K562 (cell line): ENCODE results near the gene TUBGCP6. TPM values are rescaled to one million over a fixed set of nuclear protein-coding genes. Genes with fewer than 3 reads are reported as not detected.
A peak's percentile ranks its signal among the peaks of the same experiment; 100 is the strongest.

ENCODE experiments used
- ADNP ChIP-seq: fragments of 200-800 bp; sonication (Bioruptor generic); IDR thresholded peaks from 2 replicates; pipeline ENCODE4 v1.6.1; 2016; ENCODE audit warnings: missing genetic modification characterization, missing compliant biosample characterization
- ARID2 ChIP-seq: fragments of 450-650 bp; IDR thresholded peaks from 2 replicates; pipeline ENCODE4 v1.6.1; 2017; ENCODE audit warnings: antibody characterized with exemption, mild to moderate bottlenecking
- CBX5 ChIP-seq: IDR thresholded peaks from 2 replicates; pipeline ENCODE4 v1.6.1; 2014; ENCODE audit warnings: low read depth, borderline replicate concordance
- GATAD2B ChIP-seq: fragments of 450-650 bp; IDR thresholded peaks from 2 replicates; pipeline ENCODE4 v1.6.1; 2017; ENCODE audit warnings: mild to moderate bottlenecking, borderline replicate concordance
- NONO ChIP-seq, 2 experiments: fragments of 200-400 bp in 1 of 2; fragments of 450-650 bp in 1 of 2; formaldehyde crosslinking in 1 of 2; IDR thresholded peaks; 2 replicates each; pipeline ENCODE4 v1.6.1; 2017; ENCODE audit warnings: low read depth in 2 of 2, mild to moderate bottlenecking in 2 of 2, moderate library complexity in 2 of 2, low read length in 1 of 2
- RBFOX2 ChIP-seq: fragments of 200-400 bp; formaldehyde crosslinking; IDR thresholded peaks from 2 replicates; pipeline ENCODE4 v1.6.1; 2017; ENCODE audit warnings: low read depth, mild to moderate bottlenecking, low read length, moderate library complexity
- RFX7 ChIP-seq: fragments of 250-450 bp; sonication (Bioruptor Pico); IDR thresholded peaks from 2 replicates; pipeline ENCODE4 v1.5.1; 2021; ENCODE audit warnings: mild to moderate bottlenecking
- RNF2 ChIP-seq: sonication (generic); IDR thresholded peaks from 2 replicates; pipeline ENCODE4 v1.6.1; 2016
- SMAD3 ChIP-seq: fragments of 450-650 bp; formaldehyde crosslinking; conservative IDR thresholded peaks from 2 replicates; pipeline ENCODE4 v1.4.0; 2020; ENCODE audit warnings: mild to moderate bottlenecking
- SNRNP70 ChIP-seq: fragments of 200-400 bp; formaldehyde crosslinking; optimal IDR thresholded peaks from 2 replicates; pipeline ENCODE3; 2017; ENCODE audit warnings: low read depth, low read length
- SRSF7 ChIP-seq: fragments of 200-400 bp; formaldehyde crosslinking; optimal IDR thresholded peaks from 2 replicates; pipeline ENCODE3; 2017; ENCODE audit warnings: mild to moderate bottlenecking, low read depth, low read length
- ZFX ChIP-seq: sonication (generic); formaldehyde crosslinking; IDR thresholded peaks from 2 replicates; pipeline ENCODE4 v1.8.0; 2022; ENCODE audit warnings: mild to moderate bottlenecking, missing genetic modification reagents, moderate library complexity
- ZNF3 ChIP-seq: fragments of 250-450 bp; sonication (Bioruptor Pico); IDR thresholded peaks from 2 replicates; pipeline ENCODE4 v1.5.0; 2021; ENCODE audit warnings: mild to moderate bottlenecking, moderate library complexity
- ZNF316 ChIP-seq: fragments of 450-650 bp; IDR thresholded peaks from 2 replicates; pipeline ENCODE4 v1.6.1; 2016
- ZNF584 ChIP-seq: fragments of 200-800 bp; sonication (Bioruptor generic); IDR thresholded peaks from 2 replicates; pipeline ENCODE4 v1.6.1; 2016; ENCODE audit warnings: low read depth, mild to moderate bottlenecking, missing genetic modification characterization, missing compliant biosample characterization
- ZNF77 ChIP-seq: fragments of 250-450 bp; sonication (Bioruptor Pico); IDR thresholded peaks from 2 replicates; pipeline ENCODE4 v1.5.0; 2020
- polyA plus RNA-seq, 8 experiments: library from polyadenylated mRNA; depleted of rRNA in 4 of 8; stranded (reverse) in 5 of 8; unstranded in 3 of 8; fragments of >200 nt; fragmentation: Nextera tagmentation in 2 of 8; fragmentation: Illumina TruSeq in 1 of 8; extraction: Ambion mirVana in 2 of 8; extraction: Trizol in 1 of 8; gene quantifications; 2 replicates each; pipeline versions ENCODE4 v1.2.1 to v1.2.3, GENCODE V29; 2011 to 2014; ENCODE audit warnings: inconsistent platforms in 1 of 8, missing spikeins in 1 of 8
- total RNA-seq, 7 experiments: library from RNA; depleted of rRNA in 6 of 7; stranded (reverse); fragments of >200 nt in 6 of 7; fragmentation: Illumina TruSeq in 2 of 7; extraction: Trizol in 2 of 7; gene quantifications; 2 replicates each; pipeline versions ENCODE4 v1.2.1 to v1.2.3, GENCODE V29; 2011 to 2021; ENCODE audit warnings: low replicate concordance in 1 of 7
- TF ChIP-seq, protein P1 (sequence below): fragments of 250-450 bp; sonication (Bioruptor Pico); IDR thresholded peaks from 2 replicates; pipeline ENCODE4 v1.5.0; 2021
- TF ChIP-seq, protein P2 (sequence below): fragments of 250-450 bp; sonication (Bioruptor Pico); IDR thresholded peaks from 2 replicates; pipeline ENCODE4 v1.8.0; 2021; ENCODE audit warnings: mild to moderate bottlenecking, moderate library complexity
- TF ChIP-seq, protein P3 (sequence below): fragments of 450-650 bp; conservative IDR thresholded peaks from 2 replicates; pipeline ENCODE4 v1.6.1; 2016; ENCODE audit warnings: missing genetic modification characterization, low read depth, mild to moderate bottlenecking, control low read depth, missing compliant biosample characterization
- TF ChIP-seq, protein P4 (sequence below): fragments of 250-450 bp; sonication (Bioruptor Pico); IDR thresholded peaks from 2 replicates; pipeline ENCODE4 v1.4.0; 2020

The TUBGCP6 gene
- total and polyA plus RNA-seq, 9 of the 15 experiments (the other 6 are each of a cell fraction or from before 2014, with no cell fraction given), result 0.76 to 33.0 (median 10.1) TPM

DNA sequence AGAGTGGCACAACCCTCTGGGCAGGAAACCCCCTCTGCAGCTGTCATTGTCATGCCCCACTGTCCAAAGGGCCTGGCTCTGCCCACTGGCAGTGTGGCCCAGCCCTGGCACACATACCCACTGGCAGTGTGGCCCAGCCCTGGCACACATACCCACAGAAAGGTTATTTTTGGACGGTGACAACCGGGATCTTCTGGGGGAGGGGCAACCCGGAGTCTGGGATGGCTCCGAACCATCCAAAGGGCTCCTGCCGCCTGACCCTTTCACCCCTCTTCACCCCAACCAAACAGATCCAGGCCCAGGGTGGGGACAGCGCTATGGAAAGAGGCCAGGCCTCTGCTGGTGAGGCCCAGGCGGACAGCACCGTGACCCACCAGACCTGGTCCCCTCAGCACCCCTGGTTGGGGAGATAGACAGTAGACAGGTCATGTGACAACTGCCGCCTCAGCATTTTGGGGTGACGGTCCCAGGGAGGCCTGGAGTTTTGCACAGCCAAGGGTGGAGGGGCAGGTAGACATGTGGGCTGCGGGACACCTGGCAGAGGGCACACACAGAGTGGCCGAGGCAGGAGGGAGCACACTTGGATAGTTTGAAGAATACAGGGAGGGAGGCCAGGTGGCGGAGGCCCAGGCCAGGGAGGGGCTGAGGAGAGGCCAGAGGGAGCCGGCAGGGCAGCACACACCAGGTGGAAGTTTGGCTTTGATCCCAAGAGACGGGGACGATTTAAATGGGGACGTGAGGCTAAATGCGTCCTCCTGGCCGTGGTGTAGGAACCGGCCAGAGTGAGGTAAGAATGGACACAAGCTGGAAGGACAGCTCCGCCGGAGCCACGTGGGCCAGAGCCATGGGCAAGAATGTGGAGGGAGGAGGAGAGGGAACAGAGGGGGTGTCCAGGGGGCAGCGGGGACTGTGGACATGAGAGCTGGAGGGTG is 13.8 kb upstream of the TUBGCP6 start (continued):
- no peak for TF ChIP-seq SRSF7
- peak; percentile 85 for TF ChIP-seq ZNF316
- TF ChIP-seq ZNF77 (CRISPR knock-in tag), result no peak
- TF ChIP-seq, protein P1, sequence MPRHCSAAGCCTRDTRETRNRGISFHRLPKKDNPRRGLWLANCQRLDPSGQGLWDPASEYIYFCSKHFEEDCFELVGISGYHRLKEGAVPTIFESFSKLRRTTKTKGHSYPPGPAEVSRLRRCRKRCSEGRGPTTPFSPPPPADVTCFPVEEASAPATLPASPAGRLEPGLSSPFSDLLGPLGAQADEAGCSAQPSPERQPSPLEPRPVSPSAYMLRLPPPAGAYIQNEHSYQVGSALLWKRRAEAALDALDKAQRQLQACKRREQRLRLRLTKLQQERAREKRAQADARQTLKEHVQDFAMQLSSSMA, result no peak
- TF ChIP-seq, protein P2, sequence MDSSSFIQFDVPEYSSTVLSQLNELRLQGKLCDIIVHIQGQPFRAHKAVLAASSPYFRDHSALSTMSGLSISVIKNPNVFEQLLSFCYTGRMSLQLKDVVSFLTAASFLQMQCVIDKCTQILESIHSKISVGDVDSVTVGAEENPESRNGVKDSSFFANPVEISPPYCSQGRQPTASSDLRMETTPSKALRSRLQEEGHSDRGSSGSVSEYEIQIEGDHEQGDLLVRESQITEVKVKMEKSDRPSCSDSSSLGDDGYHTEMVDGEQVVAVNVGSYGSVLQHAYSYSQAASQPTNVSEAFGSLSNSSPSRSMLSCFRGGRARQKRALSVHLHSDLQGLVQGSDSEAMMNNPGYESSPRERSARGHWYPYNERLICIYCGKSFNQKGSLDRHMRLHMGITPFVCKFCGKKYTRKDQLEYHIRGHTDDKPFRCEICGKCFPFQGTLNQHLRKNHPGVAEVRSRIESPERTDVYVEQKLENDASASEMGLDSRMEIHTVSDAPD (CRISPR knock-in tag), result no peak
- no peak for TF ChIP-seq RFX7
- TF ChIP-seq, protein P3, sequence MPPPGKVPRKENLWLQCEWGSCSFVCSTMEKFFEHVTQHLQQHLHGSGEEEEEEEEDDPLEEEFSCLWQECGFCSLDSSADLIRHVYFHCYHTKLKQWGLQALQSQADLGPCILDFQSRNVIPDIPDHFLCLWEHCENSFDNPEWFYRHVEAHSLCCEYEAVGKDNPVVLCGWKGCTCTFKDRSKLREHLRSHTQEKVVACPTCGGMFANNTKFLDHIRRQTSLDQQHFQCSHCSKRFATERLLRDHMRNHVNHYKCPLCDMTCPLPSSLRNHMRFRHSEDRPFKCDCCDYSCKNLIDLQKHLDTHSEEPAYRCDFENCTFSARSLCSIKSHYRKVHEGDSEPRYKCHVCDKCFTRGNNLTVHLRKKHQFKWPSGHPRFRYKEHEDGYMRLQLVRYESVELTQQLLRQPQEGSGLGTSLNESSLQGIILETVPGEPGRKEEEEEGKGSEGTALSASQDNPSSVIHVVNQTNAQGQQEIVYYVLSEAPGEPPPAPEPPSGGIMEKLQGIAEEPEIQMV (tag), result no peak
- TF ChIP-seq ZFX (CRISPR knock-in tag), result no peak
- TF ChIP-seq GATAD2B, result no peak
- TF ChIP-seq CBX5, result no peak
- no peak for TF ChIP-seq ARID2
- no peak for TF ChIP-seq NONO (IDR thresholded peaks at IDR 0.05; ENCODE audit: low read depth in 2 of 2, low read length in 1 of 2)
- TF ChIP-seq RNF2, result no peak
- no peak for TF ChIP-seq SNRNP70
- no peak for TF ChIP-seq ADNP (tag)
- TF ChIP-seq ZNF3 (CRISPR knock-in tag), result no peak
- TF ChIP-seq RBFOX2, result peak; percentile 25; the same call in 1 of the 2 replicates
- no peak for TF ChIP-seq ZNF584 (CRISPR knock-in tag)
- no peak for TF ChIP-seq SMAD3 (CRISPR knock-in tag)
- TF ChIP-seq, protein P4, sequence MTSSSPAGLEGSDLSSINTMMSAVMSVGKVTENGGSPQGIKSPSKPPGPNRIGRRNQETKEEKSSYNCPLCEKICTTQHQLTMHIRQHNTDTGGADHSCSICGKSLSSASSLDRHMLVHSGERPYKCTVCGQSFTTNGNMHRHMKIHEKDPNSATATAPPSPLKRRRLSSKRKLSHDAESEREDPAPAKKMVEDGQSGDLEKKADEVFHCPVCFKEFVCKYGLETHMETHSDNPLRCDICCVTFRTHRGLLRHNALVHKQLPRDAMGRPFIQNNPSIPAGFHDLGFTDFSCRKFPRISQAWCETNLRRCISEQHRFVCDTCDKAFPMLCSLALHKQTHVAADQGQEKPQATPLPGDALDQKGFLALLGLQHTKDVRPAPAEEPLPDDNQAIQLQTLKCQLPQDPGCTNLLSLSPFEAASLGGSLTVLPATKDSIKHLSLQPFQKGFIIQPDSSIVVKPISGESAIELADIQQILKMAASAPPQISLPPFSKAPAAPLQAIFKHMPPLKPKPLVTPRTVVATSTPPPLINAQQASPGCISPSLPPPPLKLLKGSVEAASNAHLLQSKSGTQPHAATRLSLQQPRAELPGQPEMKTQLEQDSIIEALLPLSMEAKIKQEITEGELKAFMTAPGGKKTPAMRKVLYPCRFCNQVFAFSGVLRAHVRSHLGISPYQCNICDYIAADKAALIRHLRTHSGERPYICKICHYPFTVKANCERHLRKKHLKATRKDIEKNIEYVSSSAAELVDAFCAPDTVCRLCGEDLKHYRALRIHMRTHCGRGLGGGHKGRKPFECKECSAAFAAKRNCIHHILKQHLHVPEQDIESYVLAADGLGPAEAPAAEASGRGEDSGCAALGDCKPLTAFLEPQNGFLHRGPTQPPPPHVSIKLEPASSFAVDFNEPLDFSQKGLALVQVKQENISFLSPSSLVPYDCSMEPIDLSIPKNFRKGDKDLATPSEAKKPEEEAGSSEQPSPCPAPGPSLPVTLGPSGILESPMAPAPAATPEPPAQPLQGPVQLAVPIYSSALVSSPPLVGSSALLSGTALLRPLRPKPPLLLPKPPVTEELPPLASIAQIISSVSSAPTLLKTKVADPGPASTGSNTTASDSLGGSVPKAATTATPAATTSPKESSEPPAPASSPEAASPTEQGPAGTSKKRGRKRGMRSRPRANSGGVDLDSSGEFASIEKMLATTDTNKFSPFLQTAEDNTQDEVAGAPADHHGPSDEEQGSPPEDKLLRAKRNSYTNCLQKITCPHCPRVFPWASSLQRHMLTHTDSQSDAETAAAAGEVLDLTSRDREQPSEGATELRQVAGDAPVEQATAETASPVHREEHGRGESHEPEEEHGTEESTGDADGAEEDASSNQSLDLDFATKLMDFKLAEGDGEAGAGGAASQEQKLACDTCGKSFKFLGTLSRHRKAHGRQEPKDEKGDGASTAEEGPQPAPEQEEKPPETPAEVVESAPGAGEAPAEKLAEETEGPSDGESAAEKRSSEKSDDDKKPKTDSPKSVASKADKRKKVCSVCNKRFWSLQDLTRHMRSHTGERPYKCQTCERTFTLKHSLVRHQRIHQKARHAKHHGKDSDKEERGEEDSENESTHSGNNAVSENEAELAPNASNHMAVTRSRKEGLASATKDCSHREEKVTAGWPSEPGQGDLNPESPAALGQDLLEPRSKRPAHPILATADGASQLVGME (CRISPR knock-in tag), result no peak
